IMR-90 (cell line): ENCODE data around the gene TUBGCP2.

Experiments used
- BHLHE40 ChIP-seq: fragments of 150-350 bp; IDR thresholded peaks from 2 replicates; pipeline ENCODE4 v1.6.1; 2016; ENCODE audit warnings: mild to moderate bottlenecking, low read depth, low read length
- CTCF ChIP-seq: conservative IDR thresholded peaks from 2 replicates; pipeline ENCODE4 v1.5.1; 2012; ENCODE audit warnings: mild to moderate bottlenecking, low read depth, low read length, improper control_type of control experiment
- FOS ChIP-seq: fragments of 150-350 bp; IDR thresholded peaks from 2 replicates; pipeline ENCODE4 v1.6.1; 2016; ENCODE audit warnings: low read depth, low read length
- RAD21 ChIP-seq: IDR thresholded peaks from 2 replicates; pipeline ENCODE4 v1.6.1; 2012; ENCODE audit warnings: low read length, improper control_type of control experiment
- USF2 ChIP-seq: fragments of 150-350 bp; IDR thresholded peaks from 2 replicates; pipeline ENCODE4 v1.6.1; 2017; ENCODE audit warnings: mild to moderate bottlenecking, antibody characterized with exemption, low read length, low read depth

- no peak for TF ChIP-seq FOS
- TF ChIP-seq RAD21 = no peak
- TF ChIP-seq CTCF = no peak
- no peak for TF ChIP-seq BHLHE40
- TF ChIP-seq USF2 = no peak
Measured at GRCh38 chr10:133277277-133277992, 31.2 kb downstream of the TUBGCP2 start.
